Melanocyte of skin (primary cell): ENCODE measurements around the gene TGM1. TPM values are rescaled to one million over a fixed set of nuclear protein-coding genes. Genes with fewer than 3 reads are reported as not detected.

Experiments
- total RNA-seq, 2 donors: library from RNA; depleted of rRNA; stranded (reverse); fragments of >200 nt; gene quantifications; 2 replicates each; pipeline ENCODE4 v1.2.3, GENCODE V29; 2012

The TGM1 gene
- total RNA-seq = under 1 TPM in 1 of 2 donors, not detected in 1; 0.34 TPM

GRCh38 chr14:24262821-24263733, at the start of gene TGM1:
Gene TGM1, minus strand, starts transcription at chr14:24263177. Its CDS starts 825 bp downstream, at chr14:24262352.

GRCh38 chr14:24310646-24311604, 47.9 kb upstream of the TGM1 start, which contains the start of gene LTB4R:
Gene LTB4R, plus strand, starts transcription at chr14:24311502. Its CDS starts 4,150 bp downstream, at chr14:24315652.

GRCh38 chr14:24309538-24310264, 46.7 kb upstream of the TGM1 start, which contains the start of gene LTB4R2:
Gene LTB4R2, plus strand, starts transcription at chr14:24310140. Its CDS starts 525 bp downstream, at chr14:24310665.

GRCh38 chr14:24307575-24308341, 44.8 kb upstream of the TGM1 start, which contains the start of gene CIDEB:
Gene CIDEB, minus strand, starts transcription at chr14:24307977. Its CDS starts 119 bp downstream, at chr14:24307858.

GRCh38 chr14:24299255-24300191, 36.5 kb upstream of the TGM1 start, which contains the start of the genes DHRS1 and NOP9:
Gene DHRS1, minus strand, starts transcription at chr14:24299780. Its CDS starts 674 bp downstream, at chr14:24299106.
Gene NOP9, plus strand, starts transcription at chr14:24299850. Its CDS starts 105 bp downstream, at chr14:24299955.

GRCh38 chr14:24271134-24271833, 8.3 kb upstream of the TGM1 start, which contains the start of gene RABGGTA:
Gene RABGGTA, minus strand, starts transcription at chr14:24271597. Its CDS starts 482 bp downstream, at chr14:24271115.

GRCh38 chr14:24232645-24233537, 30.1 kb downstream of the TGM1 start, which contains the start of gene GMPR2:
Gene GMPR2, plus strand, starts transcription at chr14:24232929. Its CDS starts 325 bp downstream, at chr14:24233254.

GRCh38 chr14:24232121-24232644, 30.8 kb downstream of the TGM1 start, which contains the start of gene NEDD8:
Gene NEDD8, minus strand, starts transcription at chr14:24232367. Its CDS starts 100 bp downstream, at chr14:24232267.

GRCh38 chr14:24215495-24216344, 47.3 kb downstream of the TGM1 start, which contains the start of gene MDP1:
Gene MDP1, minus strand, starts transcription at chr14:24216066. Its CDS starts 111 bp downstream, at chr14:24215955.

GRCh38 chr14:24212924-24213865, 49.8 kb downstream of the TGM1 start, which contains the start of gene CHMP4A:
Gene CHMP4A, minus strand, starts transcription at chr14:24213488. Its CDS starts 49 bp downstream, at chr14:24213439.

